ENCODE measurements around the gene JPH2.

The JPH2 gene

GRCh38 chr20:44070139-44070900 is 116.7 kb downstream of the JPH2 start:
- Histone ChIP-seq H3F3A (ENCODE audit: insufficient read depth) (no peaks in the 10 kb centered on the region), H3K79me2 (ENCODE audit: insufficient read depth, low read length) (no peaks in the 10 kb centered on the region), H3K27me3 (ENCODE audit: low read length) (no peaks in the 10 kb centered on the region), H3K27ac (ENCODE audit: low read depth, low read length) (no peak overlapping the region), H3K9ac (ENCODE audit: low read length) (no peak overlapping the region), H3K4me3 (ENCODE audit: insufficient read depth, low read length, poor library complexity, severe bottlenecking) (no peak overlapping the region), H3K4me2 (ENCODE audit: low read depth, low read length, poor library complexity, severe bottlenecking) (no peak overlapping the region), H4K20me1 (ENCODE audit: low read depth, low read length) (no peaks in the 10 kb centered on the region), H3K9me2 (replicated peaks; ENCODE audit: insufficient read depth, low read length) (no peaks in the 10 kb centered on the region), H2AFZ (ENCODE audit: low read depth, low read length, severe bottlenecking) (no peak overlapping the region), H3K36me3 (ENCODE audit: low read length) (no peaks in the 10 kb centered on the region), H3K9me3 (ENCODE audit: insufficient read depth, low read length) (no peaks in the 10 kb centered on the region)
- TF ChIP-seq CTCF (IDR thresholded peaks at IDR 0.05; ENCODE audit: insufficient read depth, low read length, poor library complexity, severe bottlenecking) (no peak), EZH2phosphoT487 (conservative IDR thresholded peaks at IDR 0.05; ENCODE audit: low read length) (no peak)

GRCh38 chr20:44069203-44070011 is 117.6 kb downstream of the JPH2 start:
- Histone ChIP-seq H3K36me3 (ENCODE audit: low read length) (no peaks in the 10 kb centered on the region), H3K4me2 (ENCODE audit: low read depth, low read length, poor library complexity, severe bottlenecking) (no peak overlapping the region), H2AFZ (ENCODE audit: low read depth, low read length, severe bottlenecking) (no peak overlapping the region), H3K27me3 (ENCODE audit: low read length) (no peaks in the 10 kb centered on the region), H3K9ac (ENCODE audit: low read length) (no peak overlapping the region), H3K9me3 (ENCODE audit: insufficient read depth, low read length) (no peaks in the 10 kb centered on the region), H3K9me2 (replicated peaks; ENCODE audit: insufficient read depth, low read length) (no peaks in the 10 kb centered on the region), H3K4me3 (ENCODE audit: insufficient read depth, low read length, poor library complexity, severe bottlenecking) (no peak overlapping the region), H3F3A (ENCODE audit: insufficient read depth) (no peaks in the 10 kb centered on the region), H4K20me1 (ENCODE audit: low read depth, low read length) (no peaks in the 10 kb centered on the region), H3K79me2 (ENCODE audit: insufficient read depth, low read length) (no peaks in the 10 kb centered on the region), H3K27ac (ENCODE audit: low read depth, low read length) (no peak overlapping the region)
- no peak for TF ChIP-seq EZH2phosphoT487 (conservative IDR thresholded peaks at IDR 0.05; ENCODE audit: low read length)

GRCh38 chr20:44068316-44069201 is 118.4 kb downstream of the JPH2 start:
- no peak for TF ChIP-seq EZH2phosphoT487 (conservative IDR thresholded peaks at IDR 0.05; ENCODE audit: low read length)
- no peak for TF ChIP-seq CTCF (IDR thresholded peaks at IDR 0.05; ENCODE audit: insufficient read depth, low read length, poor library complexity, severe bottlenecking)
- H3K9ac ChIP-seq (ENCODE audit: low read length) = no peak overlapping the region
- H3K79me2 ChIP-seq (ENCODE audit: insufficient read depth, low read length) = no peaks in the 10 kb centered on the region
- H3K27ac ChIP-seq (ENCODE audit: low read depth, low read length) = no peak overlapping the region
- no peak overlapping the region for H3K4me2 ChIP-seq (ENCODE audit: low read depth, low read length, poor library complexity, severe bottlenecking)
- H2AFZ ChIP-seq (ENCODE audit: low read depth, low read length, severe bottlenecking) = no peak overlapping the region
- no peaks in the 10 kb centered on the region for H3K27me3 ChIP-seq (ENCODE audit: low read length)
- no peaks in the 10 kb centered on the region for H4K20me1 ChIP-seq (ENCODE audit: low read depth, low read length)
- no peaks in the 10 kb centered on the region for H3K9me3 ChIP-seq (ENCODE audit: insufficient read depth, low read length)
- no peak overlapping the region for H3K4me3 ChIP-seq (ENCODE audit: insufficient read depth, low read length, poor library complexity, severe bottlenecking)
- no peaks in the 10 kb centered on the region for H3F3A ChIP-seq (ENCODE audit: insufficient read depth)
- H3K36me3 ChIP-seq (ENCODE audit: low read length) = no peaks in the 10 kb centered on the region
- no peaks in the 10 kb centered on the region for H3K9me2 ChIP-seq (replicated peaks; ENCODE audit: insufficient read depth, low read length)

Measured in SU-DHL-6 (cell line).